Retinal pigment epithelial cell (primary cell): Measurements from ENCODE around the gene BIN1.

Experiments
- DNase-seq: peaks from one replicate; pipeline ENCODE4 v3.0.0-alpha.2; 2010; ENCODE audit warnings: low read depth
- H3K4me3 ChIP-seq: 2 replicates; pipeline ENCODE4 v1.5.1; 2011; ENCODE audit warnings: mild to moderate bottlenecking, low read length, control low read depth, moderate library complexity
- TF ChIP-seq, protein P1 (sequence below): conservative IDR thresholded peaks from 2 replicates; pipeline ENCODE4 v1.5.1; 2011; ENCODE audit warnings: low read depth, low read length, control low read depth, inconsistent platforms

The BIN1 gene

DNA sequence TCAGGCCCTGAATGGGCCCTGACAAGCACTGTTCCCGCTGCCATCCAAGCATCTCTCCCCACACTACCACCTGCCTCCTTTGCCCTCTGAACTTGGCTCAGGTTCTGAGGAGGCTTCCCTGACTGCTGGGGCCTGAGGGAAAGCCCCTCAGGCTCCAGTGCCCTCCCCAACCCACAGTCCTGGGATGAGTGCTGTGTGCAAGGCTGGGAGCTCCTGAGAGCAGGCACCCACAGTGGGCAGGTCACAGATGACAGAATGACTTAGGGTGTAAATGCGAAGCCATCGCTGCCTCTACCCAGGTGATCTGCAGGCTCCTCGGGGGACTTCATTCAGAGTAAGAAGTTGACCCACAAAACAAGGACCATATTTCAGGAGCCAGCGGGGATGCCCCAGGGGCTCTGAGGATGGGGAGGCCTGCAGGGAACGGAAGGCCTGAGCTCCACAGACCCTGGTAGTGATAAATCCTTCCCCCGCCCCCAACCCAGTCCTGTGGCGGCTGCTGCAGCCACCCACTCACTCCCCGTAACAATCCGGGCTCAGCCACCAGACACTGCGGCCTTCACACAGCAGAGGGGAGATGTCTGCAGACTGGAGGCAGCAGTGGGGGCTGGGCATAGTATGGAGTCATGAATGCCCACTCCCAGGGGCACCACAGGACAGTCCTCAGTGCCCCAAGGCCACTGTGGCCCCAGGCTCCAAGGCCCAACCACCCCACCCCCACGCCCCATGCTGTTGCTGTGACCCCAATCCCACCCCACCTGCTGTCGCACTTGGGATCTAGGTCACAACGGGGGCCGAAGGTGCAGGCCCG, 8.9 kb downstream of the BIN1 start:
- DNase-seq, result no peak
- H3K4me3 ChIP-seq, result no peak overlapping the region
- TF ChIP-seq, protein P1, sequence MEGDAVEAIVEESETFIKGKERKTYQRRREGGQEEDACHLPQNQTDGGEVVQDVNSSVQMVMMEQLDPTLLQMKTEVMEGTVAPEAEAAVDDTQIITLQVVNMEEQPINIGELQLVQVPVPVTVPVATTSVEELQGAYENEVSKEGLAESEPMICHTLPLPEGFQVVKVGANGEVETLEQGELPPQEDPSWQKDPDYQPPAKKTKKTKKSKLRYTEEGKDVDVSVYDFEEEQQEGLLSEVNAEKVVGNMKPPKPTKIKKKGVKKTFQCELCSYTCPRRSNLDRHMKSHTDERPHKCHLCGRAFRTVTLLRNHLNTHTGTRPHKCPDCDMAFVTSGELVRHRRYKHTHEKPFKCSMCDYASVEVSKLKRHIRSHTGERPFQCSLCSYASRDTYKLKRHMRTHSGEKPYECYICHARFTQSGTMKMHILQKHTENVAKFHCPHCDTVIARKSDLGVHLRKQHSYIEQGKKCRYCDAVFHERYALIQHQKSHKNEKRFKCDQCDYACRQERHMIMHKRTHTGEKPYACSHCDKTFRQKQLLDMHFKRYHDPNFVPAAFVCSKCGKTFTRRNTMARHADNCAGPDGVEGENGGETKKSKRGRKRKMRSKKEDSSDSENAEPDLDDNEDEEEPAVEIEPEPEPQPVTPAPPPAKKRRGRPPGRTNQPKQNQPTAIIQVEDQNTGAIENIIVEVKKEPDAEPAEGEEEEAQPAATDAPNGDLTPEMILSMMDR, result no peak

DNA sequence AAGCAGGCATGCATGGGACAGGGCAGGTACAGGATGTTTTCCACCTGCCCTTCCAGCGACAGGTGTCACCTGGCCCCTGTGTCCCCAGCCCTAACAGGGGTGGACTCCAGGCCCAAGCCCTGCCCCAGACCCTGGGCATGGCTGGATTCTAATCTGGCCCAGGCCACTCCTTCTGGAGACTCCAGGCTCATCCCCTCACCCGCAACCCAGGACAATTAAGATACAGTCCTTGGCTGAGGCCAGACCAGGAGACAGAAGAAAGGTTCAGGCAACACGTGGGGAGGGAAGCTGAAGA, 9.5 kb downstream of the BIN1 start:
- no peak overlapping the region for H3K4me3 ChIP-seq
- no peak for DNase-seq
- TF ChIP-seq, protein P1, result no peak

DNA sequence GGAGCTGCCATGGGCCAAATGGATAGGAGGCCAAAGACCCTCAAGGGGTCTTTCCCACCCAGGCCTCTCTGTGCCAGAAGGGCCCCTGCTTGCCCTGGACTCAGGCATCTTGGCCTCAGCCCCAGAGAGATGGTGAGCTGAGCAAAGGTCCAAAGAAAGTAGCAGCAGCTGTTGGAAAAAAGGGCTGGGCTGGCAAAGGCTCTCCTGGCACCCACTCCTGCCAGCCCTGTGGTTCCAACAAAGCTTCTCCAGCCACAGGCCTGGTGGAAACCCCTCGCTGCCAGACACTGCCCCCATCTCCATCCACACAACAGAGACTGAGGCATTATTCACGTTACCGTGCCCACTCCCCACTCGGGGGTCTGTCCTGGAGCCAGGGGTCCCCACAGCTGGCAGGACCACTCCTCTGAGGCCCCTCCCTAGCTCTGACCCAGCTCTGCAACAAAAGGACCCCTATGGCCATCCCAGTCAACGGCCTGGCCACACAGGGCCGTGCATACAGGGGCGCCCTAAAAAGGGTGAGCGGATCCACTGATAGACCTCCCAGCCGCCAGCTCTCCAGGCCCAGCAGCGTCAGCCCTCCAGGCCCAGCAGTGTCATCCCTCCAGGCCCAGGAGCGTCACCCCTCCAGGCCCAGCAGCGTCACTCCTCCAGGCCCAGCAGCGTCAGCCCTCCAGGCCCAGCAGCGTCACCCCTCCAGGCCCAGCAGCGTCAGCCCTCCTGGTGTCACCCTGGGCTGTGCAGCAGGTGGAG, 10.1 kb downstream of the BIN1 start:
- TF ChIP-seq, protein P1, result no peak
- H3K4me3 ChIP-seq, result no peak overlapping the region
- DNase-seq, result no peak

DNA sequence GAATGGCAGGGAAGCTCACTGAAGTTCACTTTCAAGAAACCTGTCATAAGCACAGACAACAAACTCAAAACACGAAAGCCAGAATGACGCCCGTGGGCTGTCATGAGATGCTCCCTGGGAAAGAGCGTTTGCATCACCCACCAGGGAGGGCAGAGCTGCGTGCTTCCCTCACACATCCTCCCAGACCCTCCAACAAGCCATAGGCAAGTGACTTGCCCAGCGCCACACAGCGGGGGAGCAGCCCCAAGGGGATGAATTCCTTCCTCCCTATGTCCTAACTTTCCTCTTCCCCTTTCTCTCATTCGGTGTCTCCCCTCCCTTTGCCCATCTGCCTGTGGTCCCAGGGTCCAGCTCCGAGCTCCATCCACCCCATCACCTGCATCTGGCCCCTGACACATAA, 10.7 kb downstream of the BIN1 start:
- TF ChIP-seq, protein P1, result no peak
- no peak for DNase-seq
- no peak overlapping the region for H3K4me3 ChIP-seq

DNA sequence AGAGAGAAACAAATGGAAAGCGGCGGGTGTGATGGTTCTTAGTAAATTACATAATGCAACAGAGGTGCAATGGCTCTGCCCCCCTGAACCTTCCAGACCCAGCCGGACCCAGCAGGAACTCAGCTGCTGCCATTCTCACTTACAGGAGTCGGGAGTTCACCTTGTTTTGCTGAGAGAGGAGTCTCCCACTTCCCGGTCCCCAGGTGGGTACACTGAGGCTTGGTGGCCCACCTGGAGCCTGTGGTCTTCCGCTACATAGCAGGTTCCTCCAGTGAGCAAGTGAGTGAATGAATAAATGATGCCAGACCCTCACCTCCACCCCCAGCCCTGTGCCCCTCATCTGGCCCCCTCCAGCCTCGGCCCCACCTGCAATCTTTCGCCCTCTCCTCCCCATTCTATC, 11.2 kb downstream of the BIN1 start:
- TF ChIP-seq, protein P1, result no peak
- DNase-seq, result no peak
- H3K4me3 ChIP-seq, result no peak overlapping the region

DNA sequence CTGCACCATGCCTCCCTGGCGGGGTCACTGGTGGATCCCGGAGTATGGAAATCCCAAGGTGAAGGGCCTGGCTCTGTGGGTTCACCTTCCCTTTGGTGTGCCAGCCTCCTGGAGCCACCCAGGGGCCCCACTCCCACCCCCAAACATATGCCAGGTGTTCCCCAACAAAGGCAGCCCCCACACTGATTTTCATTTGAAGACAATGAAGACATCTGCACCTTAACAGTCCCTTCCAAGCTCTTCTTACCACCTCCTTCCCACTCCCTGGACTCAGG, 11.7 kb downstream of the BIN1 start:
- no peak for DNase-seq
- no peak overlapping the region for H3K4me3 ChIP-seq
- TF ChIP-seq, protein P1, result no peak
